DMS53 treated with DMSO at 0.1 percent for 48 hours (cell line): Measurements from ENCODE around the gene PPIF.
A peak's percentile ranks its signal among the peaks of the same experiment; 100 is the strongest.

Source experiments
- DNase-seq: peaks from one replicate; lab custom pipeline; 2025; ENCODE audit not compliant: unreplicated experiment; lab: John Stamatoyannopoulos, UW

PPIF gene

GRCh38 chr10:79347894-79348639 lies 798 bp downstream of the PPIF start:
- no peak for DNase-seq

- no peak for DNase-seq
Observed at GRCh38 chr10:79348640-79348988, 1.3 kb downstream of the PPIF start.

- DNase-seq = no peak
Observed at GRCh38 chr10:79349072-79349491, 1.8 kb downstream of the PPIF start.

GRCh38 chr10:79349766-79350406 lies 2.6 kb downstream of the PPIF start:
- DNase-seq = no peak

GRCh38 chr10:79350407-79351154 lies 3.3 kb downstream of the PPIF start:
- DNase-seq = no peak

- no peak for DNase-seq
Observed at GRCh38 chr10:79351332-79351731, 4.1 kb downstream of the PPIF start.

GRCh38 chr10:79352035-79352877 lies 5.0 kb downstream of the PPIF start:
- no peak for DNase-seq

- DNase-seq = no peak
Observed at GRCh38 chr10:79353000-79353406, 5.7 kb downstream of the PPIF start.

GRCh38 chr10:79353726-79354125 lies 6.5 kb downstream of the PPIF start:
- no peak for DNase-seq

- no peak for DNase-seq
Observed at GRCh38 chr10:79354141-79354540, 6.9 kb downstream of the PPIF start.

GRCh38 chr10:79354615-79355014 lies 7.3 kb downstream of the PPIF start:
- DNase-seq = no peak

GRCh38 chr10:79355420-79356017 lies 8.2 kb downstream of the PPIF start:
- DNase-seq = no peak

GRCh38 chr10:79356104-79356503 lies 8.8 kb downstream of the PPIF start:
- no peak for DNase-seq

GRCh38 chr10:79357180-79357579 lies 9.9 kb downstream of the PPIF start:
- no peak for DNase-seq

- peak; percentile 35 for DNase-seq
Observed at GRCh38 chr10:79358811-79359210, 11.5 kb downstream of the PPIF start.

GRCh38 chr10:79359816-79360498 lies 12.7 kb downstream of the PPIF start:
- no peak for DNase-seq

- no peak for DNase-seq
Observed at GRCh38 chr10:79360499-79361342, 13.5 kb downstream of the PPIF start.

GRCh38 chr10:79361726-79362397 lies 14.6 kb downstream of the PPIF start:
- no peak for DNase-seq
